ENCODE measurements around the gene NEUROD1.
"Not testable (repeated sequence)": the region's sequence is repeated elsewhere in the genome, so short reads cannot be mapped to it uniquely, and the experiment has no call there.

DNA sequence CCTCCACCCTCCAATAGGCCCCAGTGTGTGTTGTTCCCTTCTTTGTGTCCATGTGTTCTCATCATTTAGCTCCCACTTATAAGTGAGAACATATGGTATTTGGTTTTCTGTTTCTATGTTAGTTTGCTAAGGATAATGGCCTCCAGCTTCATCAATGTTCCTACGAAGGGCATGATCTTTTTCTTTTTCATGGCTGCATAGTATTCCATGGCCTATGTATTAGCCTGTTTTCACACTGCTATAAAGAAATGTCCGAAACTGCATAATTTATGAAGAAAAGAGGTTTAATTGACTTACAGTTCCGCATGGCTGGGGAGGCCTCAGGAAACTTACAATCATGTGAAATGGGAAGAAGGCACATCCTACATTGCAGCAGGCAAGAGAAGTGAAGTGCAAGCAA lies 22.2 kb upstream of the NEUROD1 start:
- TF ChIP-seq, protein P1, sequence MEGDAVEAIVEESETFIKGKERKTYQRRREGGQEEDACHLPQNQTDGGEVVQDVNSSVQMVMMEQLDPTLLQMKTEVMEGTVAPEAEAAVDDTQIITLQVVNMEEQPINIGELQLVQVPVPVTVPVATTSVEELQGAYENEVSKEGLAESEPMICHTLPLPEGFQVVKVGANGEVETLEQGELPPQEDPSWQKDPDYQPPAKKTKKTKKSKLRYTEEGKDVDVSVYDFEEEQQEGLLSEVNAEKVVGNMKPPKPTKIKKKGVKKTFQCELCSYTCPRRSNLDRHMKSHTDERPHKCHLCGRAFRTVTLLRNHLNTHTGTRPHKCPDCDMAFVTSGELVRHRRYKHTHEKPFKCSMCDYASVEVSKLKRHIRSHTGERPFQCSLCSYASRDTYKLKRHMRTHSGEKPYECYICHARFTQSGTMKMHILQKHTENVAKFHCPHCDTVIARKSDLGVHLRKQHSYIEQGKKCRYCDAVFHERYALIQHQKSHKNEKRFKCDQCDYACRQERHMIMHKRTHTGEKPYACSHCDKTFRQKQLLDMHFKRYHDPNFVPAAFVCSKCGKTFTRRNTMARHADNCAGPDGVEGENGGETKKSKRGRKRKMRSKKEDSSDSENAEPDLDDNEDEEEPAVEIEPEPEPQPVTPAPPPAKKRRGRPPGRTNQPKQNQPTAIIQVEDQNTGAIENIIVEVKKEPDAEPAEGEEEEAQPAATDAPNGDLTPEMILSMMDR (IDR thresholded peaks at IDR 0.05) = not testable (repeated sequence)
- not testable (repeated sequence) for TF ChIP-seq POLR2A, EP300, POLR2AphosphoS5 (IDR thresholded peaks at IDR 0.05)
